ENCODE measurements around the gene OTP.

DNA sequence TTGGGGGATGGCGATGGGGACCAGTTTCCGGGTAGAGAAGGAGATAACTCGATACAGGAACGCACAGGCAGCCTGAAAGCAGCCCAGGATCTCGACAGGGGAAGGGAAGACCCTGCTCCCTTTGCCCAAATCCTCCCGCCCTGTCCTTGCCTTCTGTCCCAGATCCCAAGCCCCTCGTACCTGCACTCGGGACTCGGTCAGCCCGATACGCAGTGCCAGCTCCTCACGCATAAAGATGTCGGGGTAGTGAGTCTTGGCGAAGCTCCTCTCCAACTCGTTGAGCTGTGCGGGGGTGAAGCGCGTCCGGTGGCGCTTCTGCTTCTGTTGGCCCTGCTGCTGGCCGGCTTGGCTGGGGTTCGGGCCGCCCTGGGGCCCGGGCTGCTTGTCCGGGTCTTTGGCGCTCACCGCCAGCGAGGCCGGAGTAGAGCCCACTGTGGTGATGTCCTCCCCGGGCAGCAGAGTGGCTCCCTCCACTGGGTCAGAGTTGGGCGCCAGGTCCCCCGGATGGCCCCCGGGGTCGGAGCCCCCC lies 1.8 kb downstream of the OTP start:
- TF ChIP-seq CTCF (IDR thresholded peaks at IDR 0.05) (no peak), POLR2A (IDR thresholded peaks at IDR 0.05) (no peak)

Data from breast epithelium (tissue), 3 donors.